HCT116 (cell line): ENCODE data around the gene MAPK8IP1. TPM values are rescaled to one million over a fixed set of nuclear protein-coding genes. Genes with fewer than 3 reads are reported as not detected.

Experiments used
- ATAC-seq: fragments of 200-7000 bp; cut with Tn5 transposase; 2 replicates; pipeline ENCODE4 v1.9.1; 2020; ENCODE audit warnings: mild to moderate bottlenecking, moderate library complexity
- BruUV-seq: library from RNA; stranded (reverse); fragments of 400-500 nt; replicated peaks from 2 replicates; lab custom pipeline; 2021; lab: Mats Ljungman, UMichigan
- CTCF ChIA-PET: fragments of 300-600 bp; sonication (Branson Sonifier 250); formaldehyde crosslinking; loops from one replicate; lab custom pipeline; 2021; ENCODE audit warnings: antibody characterized with exemption; lab: Charles Lee
- POLR2A ChIA-PET: fragments of 300-600, 350-600 bp; sonication (Branson Sonifier 250); formaldehyde crosslinking; loops from one replicate; lab custom pipeline; 2021; ENCODE audit warnings: antibody characterized with exemption; lab: Charles Lee
- RAD21 ChIA-PET, 2 experiments: fragments of 300-600 bp; sonication (Branson Sonifier 250); formaldehyde crosslinking; loops; one replicate each; lab custom pipeline; 2023; ENCODE audit warnings: low total read pairs in 2 of 2; ENCODE audit not compliant: uncharacterized antibody in 2 of 2, unreplicated experiment in 2 of 2, low non-redundant PET in 1 of 2; lab: Charles Lee
- DNase-seq: peaks from one replicate; pipeline ENCODE4 v3.0.0-alpha.2; 2010; ENCODE audit warnings: low read depth, low spot score
- H2AFZ ChIP-seq: fragments of 200-600 bp; shearing (Covaris generic), sonication (generic); 2 replicates; pipeline ENCODE4 v1.6.1; 2017; ENCODE audit warnings: low read depth, mixed run types, mixed read lengths, antibody characterized with exemption, low read length; ENCODE audit not compliant: poor library complexity, severe bottlenecking
- H3K27ac ChIP-seq: 2 replicates; pipeline ENCODE4 v1.5.1; 2012; ENCODE audit warnings: low read depth, low read length
- H3K27me3 ChIP-seq: fragments of 200-600 bp; sonication (generic); 2 replicates; pipeline ENCODE4 v1.6.1; 2016; ENCODE audit warnings: mixed run types, low read length, mixed read lengths; ENCODE audit not compliant: insufficient read depth
- H3K36me3 ChIP-seq, 2 experiments: fragments of 200-500 bp in 1 of 2; fragments of 200-600 bp in 1 of 2; sonication (Bioruptor generic) in 1 of 2; sonication (generic) in 1 of 2; 2 replicates each; pipeline versions ENCODE4 v1.5.1 to v1.6.1; 2014 to 2016; ENCODE audit warnings: low read length in 2 of 2, inconsistent platforms in 1 of 2, mixed read lengths in 1 of 2, mixed run types in 1 of 2; ENCODE audit not compliant: insufficient read depth in 2 of 2, control insufficient read depth in 1 of 2
- H3K4me1 ChIP-seq, 2 experiments: fragments of 200-600 bp in 1 of 2; sonication (generic) in 1 of 2; 2 replicates each; pipeline versions ENCODE4 v1.5.1 to v1.6.1; 2012 to 2017; ENCODE audit warnings: low read length in 2 of 2, inconsistent platforms in 1 of 2, mild to moderate bottlenecking in 1 of 2, mixed read lengths in 1 of 2, mixed run types in 1 of 2, moderate library complexity in 1 of 2; ENCODE audit not compliant: insufficient read depth in 2 of 2, control insufficient read depth in 1 of 2
- H3K4me2 ChIP-seq: fragments of 200-600 bp; sonication (generic); 2 replicates; pipeline ENCODE4 v1.6.1; 2017; ENCODE audit warnings: mixed run types, low read length, mixed read lengths
- H3K4me3 ChIP-seq, 2 experiments: fragments of 200-600 bp in 1 of 2; sonication (generic) in 1 of 2; replicated peaks in 1 of 2; 2 replicates each; pipeline ENCODE4 v1.5.1; 2011 to 2016; ENCODE audit warnings: low read length in 2 of 2, control low read depth in 1 of 2, low read depth in 1 of 2, mild to moderate bottlenecking in 1 of 2, mixed read lengths in 1 of 2, mixed run types in 1 of 2
- H3K79me2 ChIP-seq: fragments of 200-600 bp; sonication (generic); 2 replicates; pipeline ENCODE4 v1.6.1; 2017; ENCODE audit warnings: mild to moderate bottlenecking, mixed run types, low read length, moderate library complexity, mixed read lengths; ENCODE audit not compliant: insufficient read depth
- H3K9ac ChIP-seq: fragments of 200-600 bp; sonication (generic); 2 replicates; pipeline ENCODE4 v1.6.1; 2016; ENCODE audit warnings: low read length, mixed read lengths
- H3K9me2 ChIP-seq: fragments of 200-600 bp; sonication (generic), shearing (Covaris generic); 2 replicates; pipeline ENCODE4 v1.6.1; 2017; ENCODE audit warnings: mixed run types, mild to moderate bottlenecking, moderate library complexity; ENCODE audit not compliant: insufficient read depth
- H3K9me3 ChIP-seq, 2 experiments: fragments of 200-500 bp in 1 of 2; fragments of 200-600 bp in 1 of 2; sonication (Bioruptor generic) in 1 of 2; sonication (generic) in 1 of 2; 2 replicates each; pipeline ENCODE4 v1.6.1; 2014 to 2017; ENCODE audit warnings: low read length in 2 of 2, mixed read lengths in 2 of 2, inconsistent platforms in 1 of 2, low read depth in 1 of 2, mild to moderate bottlenecking in 1 of 2, mixed run types in 1 of 2, moderate library complexity in 1 of 2; ENCODE audit not compliant: control insufficient read depth in 1 of 2, insufficient read depth in 1 of 2
- H4K20me1 ChIP-seq: fragments of 200-600 bp; sonication (generic), shearing (Covaris generic); 2 replicates; pipeline ENCODE4 v1.6.1; 2017; ENCODE audit warnings: mixed run types, mild to moderate bottlenecking, moderate library complexity; ENCODE audit not compliant: insufficient read depth
- CBX3 ChIP-seq: IDR thresholded peaks from 2 replicates; pipeline ENCODE4 v1.6.1; 2012; ENCODE audit warnings: low read depth
- JUND ChIP-seq: IDR thresholded peaks from 2 replicates; pipeline ENCODE4 v1.6.1; 2012
- ZFX ChIP-seq: fragments of 450-650 bp; IDR thresholded peaks from 2 replicates; pipeline ENCODE4 v1.6.1; 2017
- ZNF274 ChIP-seq: fragments of 200-500 bp; sonication (Bioruptor generic); IDR thresholded peaks from 2 replicates; pipeline ENCODE4 v1.6.1; 2014; ENCODE audit warnings: mild to moderate bottlenecking, low read depth, low read length, inconsistent platforms
- intact Hi-C: fragments of 100-400 bp; cut with micrococcal nuclease; formaldehyde crosslinking; loops from 2 replicates; pipeline ENCODE4 v1.10.0; 2022
- total RNA-seq: library from RNA; stranded (reverse); gene quantifications from one replicate; pipeline ENCODE4 v1.2.1, GENCODE V29; 2021; ENCODE audit not compliant: unreplicated experiment
- TF ChIP-seq, protein P1 (sequence below): IDR thresholded peaks from 2 replicates; pipeline ENCODE4 v1.6.1; 2012; ENCODE audit warnings: low read depth

The MAPK8IP1 gene
- total RNA-seq, 1 experiment from 2014 or later = 10.1 TPM

DNA sequence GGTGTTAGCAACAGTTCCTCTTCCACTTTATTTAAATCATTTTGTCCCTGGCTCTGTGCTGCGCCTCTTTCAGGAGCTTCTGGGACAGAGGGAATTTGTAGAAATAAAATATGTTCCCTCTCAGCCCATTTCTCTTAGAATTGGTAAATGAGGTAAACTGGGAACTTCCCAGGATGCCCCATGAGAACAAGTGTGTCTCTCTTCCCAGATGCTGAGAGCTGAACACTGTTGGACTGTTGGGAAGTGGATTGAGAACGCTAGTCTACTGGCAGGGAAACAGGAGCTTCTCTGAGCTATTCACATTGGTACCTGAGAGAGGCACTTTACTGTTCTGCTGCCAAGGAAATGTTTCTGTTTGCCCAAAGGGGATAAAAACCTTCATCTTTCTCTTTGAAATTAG is 34.2 kb upstream of the MAPK8IP1 start (continued):
- TF ChIP-seq ZFX (no peak), ZNF274 (no peak)
- TF ChIP-seq, all 23 proteins: peak for 0

DNA sequence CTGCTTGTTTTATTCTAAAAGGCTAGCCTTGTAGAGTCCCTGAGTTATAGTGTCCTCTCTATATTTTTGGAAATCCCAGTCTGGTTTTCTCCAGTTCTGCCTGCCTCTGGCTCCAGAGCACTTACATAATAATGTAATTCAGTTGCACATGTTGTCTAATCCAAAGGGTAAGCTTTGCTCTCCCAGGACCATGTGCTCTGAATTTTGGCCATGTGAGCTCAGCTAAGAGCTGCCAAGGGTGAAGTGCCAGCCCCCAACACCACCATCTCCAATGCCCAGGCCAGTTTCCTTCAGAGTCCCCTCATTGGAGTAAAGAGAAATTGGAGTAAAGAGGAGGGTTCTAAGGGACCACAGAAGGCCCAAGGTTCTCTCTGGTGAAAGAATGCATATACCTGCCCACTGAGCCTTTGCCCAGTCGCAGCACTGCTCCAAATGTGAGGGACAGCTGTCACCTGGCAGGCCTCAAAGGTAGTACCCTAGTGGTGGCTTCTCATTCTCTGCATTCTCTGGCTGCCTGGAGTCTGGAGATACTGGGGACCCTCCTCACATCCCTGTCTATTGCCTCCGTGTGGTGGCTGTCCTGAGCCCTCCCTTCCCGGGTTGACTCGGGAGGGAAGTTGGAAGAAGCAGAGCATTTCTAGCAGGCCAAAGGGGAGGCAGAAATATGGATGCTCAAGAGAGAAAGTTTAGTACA is 33.3 kb upstream of the MAPK8IP1 start:
- RAD21 ChIA-PET = no interaction called here
- TF ChIP-seq JUND (no peak), CBX3 (no peak)
- TF ChIP-seq, protein P1, sequence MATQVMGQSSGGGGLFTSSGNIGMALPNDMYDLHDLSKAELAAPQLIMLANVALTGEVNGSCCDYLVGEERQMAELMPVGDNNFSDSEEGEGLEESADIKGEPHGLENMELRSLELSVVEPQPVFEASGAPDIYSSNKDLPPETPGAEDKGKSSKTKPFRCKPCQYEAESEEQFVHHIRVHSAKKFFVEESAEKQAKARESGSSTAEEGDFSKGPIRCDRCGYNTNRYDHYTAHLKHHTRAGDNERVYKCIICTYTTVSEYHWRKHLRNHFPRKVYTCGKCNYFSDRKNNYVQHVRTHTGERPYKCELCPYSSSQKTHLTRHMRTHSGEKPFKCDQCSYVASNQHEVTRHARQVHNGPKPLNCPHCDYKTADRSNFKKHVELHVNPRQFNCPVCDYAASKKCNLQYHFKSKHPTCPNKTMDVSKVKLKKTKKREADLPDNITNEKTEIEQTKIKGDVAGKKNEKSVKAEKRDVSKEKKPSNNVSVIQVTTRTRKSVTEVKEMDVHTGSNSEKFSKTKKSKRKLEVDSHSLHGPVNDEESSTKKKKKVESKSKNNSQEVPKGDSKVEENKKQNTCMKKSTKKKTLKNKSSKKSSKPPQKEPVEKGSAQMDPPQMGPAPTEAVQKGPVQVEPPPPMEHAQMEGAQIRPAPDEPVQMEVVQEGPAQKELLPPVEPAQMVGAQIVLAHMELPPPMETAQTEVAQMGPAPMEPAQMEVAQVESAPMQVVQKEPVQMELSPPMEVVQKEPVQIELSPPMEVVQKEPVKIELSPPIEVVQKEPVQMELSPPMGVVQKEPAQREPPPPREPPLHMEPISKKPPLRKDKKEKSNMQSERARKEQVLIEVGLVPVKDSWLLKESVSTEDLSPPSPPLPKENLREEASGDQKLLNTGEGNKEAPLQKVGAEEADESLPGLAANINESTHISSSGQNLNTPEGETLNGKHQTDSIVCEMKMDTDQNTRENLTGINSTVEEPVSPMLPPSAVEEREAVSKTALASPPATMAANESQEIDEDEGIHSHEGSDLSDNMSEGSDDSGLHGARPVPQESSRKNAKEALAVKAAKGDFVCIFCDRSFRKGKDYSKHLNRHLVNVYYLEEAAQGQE = no peak
- no peak overlapping the region for H3K9ac ChIP-seq
- no peaks in the 10 kb centered on the region for H3K27me3 ChIP-seq
- H3K36me3 ChIP-seq = peaks cover 0 to 5% of the 10 kb centered on the region in 2 experiments; a peak in 2 of 4 replicates
- H3K4me1 ChIP-seq = peaks cover 2 to 9% of the 10 kb centered on the region in 2 experiments; a peak in 3 of 4 replicates
- H3K79me2 ChIP-seq = peaks cover 34% of the 10 kb centered on the region
- H4K20me1 ChIP-seq = no peaks in the 10 kb centered on the region
- POLR2A ChIA-PET = no interaction called here
- H3K9me2 ChIP-seq = no peaks in the 10 kb centered on the region
- H3K27ac ChIP-seq = no peak overlapping the region
- no peak overlapping the region for H3K4me2 ChIP-seq
- BruUV-seq = no TSS peak
- no peaks in the 10 kb centered on the region for H3K9me3 ChIP-seq
- CTCF ChIA-PET = interaction anchor here (2.0 kb wide), 1 partner anchor 21 kb away, joined by 6 read pairs; no protein-coding TSS in a partner anchor
- no peak overlapping the region for H3K4me3 ChIP-seq
- DNase-seq = no peak
- no peak overlapping the region for H2AFZ ChIP-seq
- no peak for ATAC-seq
- intact Hi-C loops = no loop called here
